Left ventricle myocardium inferior (tissue), 1 donor: ENCODE measurements around the gene FBXW12. TPM values are rescaled to one million over a fixed set of nuclear protein-coding genes. Genes with fewer than 3 reads are reported as not detected.

Source experiments
- DNase-seq: peaks from one replicate; pipeline ENCODE4 v3.0.0-alpha.2; 2020
- H3K27ac ChIP-seq: fragments of 200-600 bp; replicated peaks from 2 replicates; pipeline ENCODE4 v1.8.0; 2021
- H3K27me3 ChIP-seq: fragments of 200-600 bp; 2 replicates; pipeline ENCODE4 v1.8.0; 2021; ENCODE audit warnings: low read depth
- H3K36me3 ChIP-seq: fragments of 200-600 bp; 2 replicates; pipeline ENCODE4 v1.8.0; 2021
- H3K4me1 ChIP-seq: fragments of 200-600 bp; 2 replicates; pipeline ENCODE4 v1.8.0; 2021
- H3K4me3 ChIP-seq: fragments of 200-600 bp; 2 replicates; pipeline ENCODE4 v1.8.0; 2021; ENCODE audit warnings: mild to moderate bottlenecking, moderate library complexity
- H3K9me3 ChIP-seq: fragments of 200-600 bp; replicated peaks from 2 replicates; pipeline ENCODE4 v1.8.0; 2021
- intact Hi-C: fragments of 100-400 bp; cut with micrococcal nuclease; formaldehyde crosslinking; loops from one replicate; pipeline ENCODE4 v1.11.0; 2022
- total RNA-seq: library from RNA; stranded (reverse); fragmentation: NEBNext Ultra II Directional; extraction: Animal tissue kit (Norgen Biotek cat#: 25700); gene quantifications from one replicate; pipeline ENCODE4 v1.2.1, GENCODE V29; 2021
- TF ChIP-seq, protein P1 (sequence below): fragments of 200-600 bp; IDR thresholded peaks from 2 replicates; pipeline ENCODE4 v1.8.0; 2021; ENCODE audit warnings: antibody characterized with exemption, mild to moderate bottlenecking, borderline replicate concordance
- donor health status: DM: no; HTN: yes; CAD: no; lungs with severe emphysema.

Gene FBXW12
- total RNA-seq, 1 donor from 2014 or later = not detected

GRCh38 chr3:48417529-48418108 lies 45.6 kb downstream of the FBXW12 start:
- intact Hi-C loops = no loop called here
- no peak for DNase-seq
- TF ChIP-seq, protein P1, sequence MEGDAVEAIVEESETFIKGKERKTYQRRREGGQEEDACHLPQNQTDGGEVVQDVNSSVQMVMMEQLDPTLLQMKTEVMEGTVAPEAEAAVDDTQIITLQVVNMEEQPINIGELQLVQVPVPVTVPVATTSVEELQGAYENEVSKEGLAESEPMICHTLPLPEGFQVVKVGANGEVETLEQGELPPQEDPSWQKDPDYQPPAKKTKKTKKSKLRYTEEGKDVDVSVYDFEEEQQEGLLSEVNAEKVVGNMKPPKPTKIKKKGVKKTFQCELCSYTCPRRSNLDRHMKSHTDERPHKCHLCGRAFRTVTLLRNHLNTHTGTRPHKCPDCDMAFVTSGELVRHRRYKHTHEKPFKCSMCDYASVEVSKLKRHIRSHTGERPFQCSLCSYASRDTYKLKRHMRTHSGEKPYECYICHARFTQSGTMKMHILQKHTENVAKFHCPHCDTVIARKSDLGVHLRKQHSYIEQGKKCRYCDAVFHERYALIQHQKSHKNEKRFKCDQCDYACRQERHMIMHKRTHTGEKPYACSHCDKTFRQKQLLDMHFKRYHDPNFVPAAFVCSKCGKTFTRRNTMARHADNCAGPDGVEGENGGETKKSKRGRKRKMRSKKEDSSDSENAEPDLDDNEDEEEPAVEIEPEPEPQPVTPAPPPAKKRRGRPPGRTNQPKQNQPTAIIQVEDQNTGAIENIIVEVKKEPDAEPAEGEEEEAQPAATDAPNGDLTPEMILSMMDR = no peak
- Histone ChIP-seq H3K4me3 (no peak overlapping the region), H3K27ac (no peak overlapping the region), H3K4me1 (peaks cover 15% of the 10 kb centered on the region), H3K9me3 (no peaks in the 10 kb centered on the region), H3K27me3 (no peaks in the 10 kb centered on the region), H3K36me3 (peaks cover 76% of the 10 kb centered on the region)

DNA sequence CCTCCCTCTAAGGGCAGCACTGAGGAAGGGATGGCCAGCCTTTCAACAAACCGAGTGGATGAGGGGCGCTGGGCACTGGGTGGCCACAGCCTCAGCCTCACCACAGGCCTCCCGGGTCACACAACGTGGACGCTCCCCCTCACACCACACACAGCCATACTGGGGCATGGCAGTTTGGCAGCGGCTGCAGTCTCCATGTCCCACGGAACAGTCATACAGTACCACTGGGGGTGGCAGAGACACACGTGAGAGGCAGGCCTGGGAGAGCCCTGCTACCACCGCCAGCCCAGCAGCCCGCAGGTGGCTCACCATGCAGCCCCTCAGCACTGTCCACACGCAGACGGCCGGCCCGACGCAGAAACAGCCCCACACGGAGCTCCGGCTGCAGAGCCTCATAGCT lies 46.1 kb downstream of the FBXW12 start:
- peaks cover 70% of the 10 kb centered on the region for H3K36me3 ChIP-seq

GRCh38 chr3:48418651-48419050 lies 46.6 kb downstream of the FBXW12 start:
- Histone ChIP-seq H3K27me3 (no peaks in the 10 kb centered on the region), H3K27ac (no peak overlapping the region), H3K4me1 (peaks cover 26% of the 10 kb centered on the region), H3K36me3 (peaks cover 66% of the 10 kb centered on the region), H3K9me3 (no peaks in the 10 kb centered on the region), H3K4me3 (no peak overlapping the region)
- intact Hi-C loops = no loop called here
- DNase-seq = no peak
- TF ChIP-seq, protein P1 = no peak

More for the DNA sequence above, 46.1 kb downstream of the FBXW12 start:
- Histone ChIP-seq H3K27ac (no peak overlapping the region), H3K9me3 (no peaks in the 10 kb centered on the region), H3K27me3 (no peaks in the 10 kb centered on the region), H3K4me1 (peaks cover 21% of the 10 kb centered on the region), H3K4me3 (no peak overlapping the region)
- intact Hi-C loops = no loop called here
- no peak for DNase-seq
- TF ChIP-seq, protein P1 = no peak

DNA sequence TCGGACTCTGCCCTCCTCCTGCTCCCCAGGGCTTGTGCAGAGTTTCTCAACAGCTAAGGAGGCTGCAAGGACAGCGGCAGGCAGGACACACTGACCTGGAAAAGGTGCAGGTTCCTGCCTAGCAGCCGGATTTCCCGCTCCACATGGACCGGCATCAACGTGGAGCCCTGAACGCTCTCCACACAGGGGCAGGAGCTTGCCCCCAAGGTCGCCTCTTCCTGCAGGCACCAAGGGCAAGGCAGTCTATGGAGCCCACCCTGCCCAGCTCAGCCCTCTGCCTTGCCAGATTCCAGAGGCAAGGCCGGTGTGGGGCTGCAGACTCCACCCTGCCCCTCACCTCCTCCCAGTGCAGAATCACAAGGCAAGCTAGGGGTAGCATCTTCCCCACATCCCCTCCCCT lies 47.1 kb downstream of the FBXW12 start:
- Histone ChIP-seq H3K27ac (no peak overlapping the region), H3K9me3 (no peaks in the 10 kb centered on the region), H3K4me1 (peaks cover 31% of the 10 kb centered on the region), H3K4me3 (no peak overlapping the region), H3K27me3 (no peaks in the 10 kb centered on the region), H3K36me3 (peaks cover 61% of the 10 kb centered on the region)
- intact Hi-C loops = no loop called here
- DNase-seq = no peak
- TF ChIP-seq, protein P1 = no peak

DNA sequence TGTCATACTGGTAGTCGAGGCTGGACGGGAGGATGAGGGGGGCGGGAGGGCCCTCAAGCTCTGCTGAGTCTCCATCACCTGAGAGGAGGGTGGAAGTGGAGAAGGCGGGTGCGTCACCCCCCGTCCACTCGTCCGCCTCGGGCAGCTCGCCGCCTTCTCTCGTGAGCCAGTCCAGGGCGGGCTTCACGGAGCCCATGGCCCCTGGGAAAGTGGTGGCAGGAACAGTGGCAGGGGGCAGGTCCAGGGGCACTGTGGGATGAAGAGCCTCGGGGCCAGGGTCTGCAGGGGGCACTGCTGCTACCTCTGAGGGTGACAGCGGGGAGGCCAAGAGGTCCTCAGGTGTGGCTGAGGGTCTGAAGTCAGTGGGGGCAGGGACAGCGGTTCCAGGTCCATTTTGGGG lies 47.6 kb downstream of the FBXW12 start:
- Histone ChIP-seq H3K4me1 (peaks cover 35% of the 10 kb centered on the region), H3K9me3 (no peaks in the 10 kb centered on the region), H3K27me3 (no peaks in the 10 kb centered on the region), H3K36me3 (peaks cover 57% of the 10 kb centered on the region), H3K27ac (no peak overlapping the region), H3K4me3 (no peak overlapping the region)
- no peak for DNase-seq
- intact Hi-C loops = no loop called here
- TF ChIP-seq, protein P1 = no peak

- intact Hi-C loops = no loop called here
- TF ChIP-seq, protein P1 = no peak
- Histone ChIP-seq H3K36me3 (peaks cover 47% of the 10 kb centered on the region), H3K9me3 (no peaks in the 10 kb centered on the region), H3K4me1 (peaks cover 45% of the 10 kb centered on the region), H3K27ac (no peak overlapping the region), H3K27me3 (no peaks in the 10 kb centered on the region), H3K4me3 (no peak overlapping the region)
- DNase-seq = no peak
These were observed 48.5 kb downstream of the FBXW12 start for GRCh38 chr3:48420561-48420960.
